GM18870 (cell line): ENCODE results near the gene TEAD4.

Experiments used
- ATAC-seq: cut with Tn5 transposase; IDR thresholded peaks from one replicate; pipeline ENCODE4 v1.9.1; 2021; ENCODE audit warnings: moderate library complexity; ENCODE audit not compliant: unreplicated experiment

The TEAD4 gene

GRCh38 chr12:3076730-3077571 is 117.8 kb downstream of the TEAD4 start, which contains the start of gene TSPAN9:
TSPAN9 (plus strand) TSS chr12:3077379; CDS start chr12:3201194, 123,815 bp downstream.
- no peak for ATAC-seq

- no peak for ATAC-seq
Measured at GRCh38 chr12:3077572-3078081, 118.4 kb downstream of the TEAD4 start.

- no peak for ATAC-seq
Measured at GRCh38 chr12:3078086-3078820, 119.1 kb downstream of the TEAD4 start.

- ATAC-seq: no peak
Measured at GRCh38 chr12:3081091-3081490, 121.9 kb downstream of the TEAD4 start.

GRCh38 chr12:3081886-3082285 is 122.7 kb downstream of the TEAD4 start:
- ATAC-seq: no peak

GRCh38 chr12:3083241-3083920 is 124.2 kb downstream of the TEAD4 start:
- no peak for ATAC-seq

- no peak for ATAC-seq
Measured at GRCh38 chr12:3083921-3084347, 124.7 kb downstream of the TEAD4 start.

GRCh38 chr12:3084742-3085141 is 125.5 kb downstream of the TEAD4 start:
- no peak for ATAC-seq

- ATAC-seq: no peak
Measured at GRCh38 chr12:3085341-3086139, 126.3 kb downstream of the TEAD4 start.

- ATAC-seq: no peak
Measured at GRCh38 chr12:3086211-3086610, 127.0 kb downstream of the TEAD4 start.

- no peak for ATAC-seq
Measured at GRCh38 chr12:3086729-3087323, 127.6 kb downstream of the TEAD4 start.

- ATAC-seq: no peak
Measured at GRCh38 chr12:3087758-3088650, 128.8 kb downstream of the TEAD4 start.

GRCh38 chr12:3089588-3089987 is 130.4 kb downstream of the TEAD4 start:
- ATAC-seq: no peak
